NCI-H1694 treated with DMSO at 0.1 percent for 48 hours (cell line): ENCODE results near the gene ELMO2.
A peak's percentile ranks its signal among the peaks of the same experiment; 100 is the strongest.

Source experiments
- DNase-seq: peaks from one replicate; lab custom pipeline; 2025; lab: John Stamatoyannopoulos, UW

The ELMO2 gene, protein sequence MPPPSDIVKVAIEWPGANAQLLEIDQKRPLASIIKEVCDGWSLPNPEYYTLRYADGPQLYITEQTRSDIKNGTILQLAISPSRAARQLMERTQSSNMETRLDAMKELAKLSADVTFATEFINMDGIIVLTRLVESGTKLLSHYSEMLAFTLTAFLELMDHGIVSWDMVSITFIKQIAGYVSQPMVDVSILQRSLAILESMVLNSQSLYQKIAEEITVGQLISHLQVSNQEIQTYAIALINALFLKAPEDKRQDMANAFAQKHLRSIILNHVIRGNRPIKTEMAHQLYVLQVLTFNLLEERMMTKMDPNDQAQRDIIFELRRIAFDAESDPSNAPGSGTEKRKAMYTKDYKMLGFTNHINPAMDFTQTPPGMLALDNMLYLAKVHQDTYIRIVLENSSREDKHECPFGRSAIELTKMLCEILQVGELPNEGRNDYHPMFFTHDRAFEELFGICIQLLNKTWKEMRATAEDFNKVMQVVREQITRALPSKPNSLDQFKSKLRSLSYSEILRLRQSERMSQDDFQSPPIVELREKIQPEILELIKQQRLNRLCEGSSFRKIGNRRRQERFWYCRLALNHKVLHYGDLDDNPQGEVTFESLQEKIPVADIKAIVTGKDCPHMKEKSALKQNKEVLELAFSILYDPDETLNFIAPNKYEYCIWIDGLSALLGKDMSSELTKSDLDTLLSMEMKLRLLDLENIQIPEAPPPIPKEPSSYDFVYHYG

DNA sequence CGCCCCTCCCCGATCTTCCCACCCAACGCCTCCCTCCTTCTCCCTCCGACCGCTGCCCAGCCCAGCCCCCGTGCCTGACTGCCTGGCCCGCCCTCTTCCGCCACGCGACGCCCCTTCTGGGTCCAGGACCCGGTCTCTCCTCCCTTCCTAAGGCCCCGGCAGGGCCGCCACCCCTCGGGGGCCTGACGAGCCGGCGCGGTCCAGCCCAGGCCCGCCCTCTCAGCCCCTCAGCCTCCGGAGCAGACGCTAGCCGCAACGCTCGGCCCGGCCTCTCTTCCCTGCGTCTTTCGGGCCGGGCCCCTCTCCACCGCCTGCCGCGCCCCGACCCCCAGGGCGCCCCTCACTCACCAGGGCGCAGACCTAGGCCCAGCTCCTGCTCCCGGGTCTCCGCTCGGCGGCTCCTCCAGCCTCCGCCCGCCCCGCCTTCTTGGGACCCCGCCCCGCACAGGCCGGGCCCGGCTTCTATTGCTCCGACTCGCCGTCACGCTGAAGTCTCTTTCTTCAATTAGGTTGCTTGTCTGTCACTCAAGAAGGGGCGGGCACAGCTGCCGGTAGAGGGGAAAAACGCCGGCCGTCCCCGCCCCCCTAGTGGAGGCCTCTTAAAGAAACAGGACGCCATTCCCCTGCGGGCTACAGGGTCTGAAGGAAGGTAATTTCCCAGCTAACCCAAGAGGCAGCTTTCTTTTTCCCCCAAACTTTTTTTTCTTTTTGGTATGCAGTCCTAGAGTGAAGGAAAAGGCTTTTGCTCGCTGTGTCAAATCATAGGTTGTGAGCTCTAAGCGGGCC, at the start of gene ELMO2:
Gene ELMO2 (minus strand): TSS at position 416 of the 786 bp plus-strand sequence. CDS start 12,133 bp downstream, outside the sequence.
- DNase-seq: peak; percentile 94

DNA sequence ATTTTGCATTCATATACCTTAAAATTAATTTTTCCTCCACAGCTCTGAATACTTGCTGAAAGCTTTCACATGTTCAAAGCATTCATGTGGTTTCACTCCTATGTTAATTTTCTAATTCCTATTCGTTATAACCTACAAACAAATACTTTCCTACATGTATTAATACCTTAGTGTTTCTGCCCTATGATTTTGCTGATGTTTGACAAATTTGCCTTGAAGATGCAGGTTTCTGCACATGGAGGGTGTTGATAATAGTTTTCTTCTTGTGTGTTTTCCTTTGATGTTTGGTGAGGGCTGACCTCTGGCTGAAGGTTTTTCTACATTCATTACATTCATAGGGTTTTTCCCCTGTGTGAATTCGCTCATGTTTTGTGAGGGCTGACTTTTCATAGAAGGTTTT, 49.3 kb upstream of the ELMO2 start:
- no peak for DNase-seq

DNA sequence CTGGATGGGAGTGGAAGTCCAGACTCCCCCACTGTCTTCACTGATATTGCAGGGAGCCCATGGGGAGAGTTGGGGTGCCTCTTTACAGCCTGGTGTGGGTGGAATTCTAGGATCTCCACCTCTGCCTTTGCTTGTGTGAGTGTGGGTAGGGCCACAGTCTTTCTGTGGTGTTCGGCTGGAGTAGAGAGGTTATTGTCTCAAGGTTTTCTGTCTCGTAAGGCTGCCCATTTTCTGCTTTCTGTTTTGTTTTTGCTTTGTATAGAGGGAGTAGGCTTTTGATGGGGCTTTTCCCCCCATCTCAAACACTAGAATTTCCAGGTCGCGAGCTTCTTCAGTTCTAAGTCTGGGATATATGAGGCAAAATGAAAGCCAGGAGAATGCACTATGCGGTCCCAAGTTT, 40.4 kb upstream of the ELMO2 start:
- no peak for DNase-seq

DNA sequence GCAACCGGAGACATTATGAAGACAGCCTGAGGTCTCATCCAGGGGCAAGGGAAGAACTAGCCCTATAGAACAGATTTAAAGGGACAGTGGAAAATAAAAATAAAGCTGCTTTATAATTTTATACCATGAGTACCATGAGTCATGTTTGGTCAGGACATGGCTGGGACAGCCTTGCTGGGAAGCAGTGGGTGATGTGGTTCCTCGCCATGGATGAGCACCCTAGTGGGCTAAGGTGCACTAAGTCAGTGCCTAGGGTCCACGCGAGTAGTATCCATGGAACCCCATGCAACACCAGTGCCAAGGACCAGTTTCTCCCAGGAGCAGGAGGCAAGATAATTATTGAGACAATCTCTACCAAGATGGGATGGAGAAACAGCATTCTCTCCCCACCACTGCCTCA, 33.4 kb upstream of the ELMO2 start:
- DNase-seq: no peak

DNA sequence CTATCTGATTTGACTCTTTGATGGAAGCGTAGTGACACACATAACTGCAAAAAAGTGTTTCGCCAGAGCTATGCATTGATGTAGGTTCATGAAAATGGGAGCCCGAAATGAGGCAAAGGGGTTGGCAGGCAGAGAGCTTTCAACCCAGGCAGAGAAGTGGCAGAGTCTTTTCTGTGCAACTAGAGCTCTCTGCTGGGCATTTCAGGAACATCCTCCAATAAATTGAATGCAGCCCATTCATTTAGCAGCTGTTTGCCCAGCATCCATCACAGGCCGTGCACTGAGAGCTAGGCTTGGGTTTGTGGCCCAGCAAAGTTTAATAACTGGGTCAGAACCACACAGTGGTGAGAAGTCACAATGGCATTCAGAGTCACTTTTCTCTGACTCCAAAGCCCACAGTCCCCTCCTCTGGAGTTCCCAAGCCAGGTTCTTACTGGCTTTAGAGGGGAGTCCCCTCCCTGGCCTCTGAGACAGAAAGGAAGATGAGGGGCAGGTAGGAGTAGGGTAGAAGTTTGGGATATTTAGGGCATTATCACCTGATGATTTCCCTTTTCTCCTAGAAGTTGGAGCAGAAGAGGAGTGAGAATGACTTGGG, 31.8 kb upstream of the ELMO2 start:
- DNase-seq: peak; percentile 80

DNA sequence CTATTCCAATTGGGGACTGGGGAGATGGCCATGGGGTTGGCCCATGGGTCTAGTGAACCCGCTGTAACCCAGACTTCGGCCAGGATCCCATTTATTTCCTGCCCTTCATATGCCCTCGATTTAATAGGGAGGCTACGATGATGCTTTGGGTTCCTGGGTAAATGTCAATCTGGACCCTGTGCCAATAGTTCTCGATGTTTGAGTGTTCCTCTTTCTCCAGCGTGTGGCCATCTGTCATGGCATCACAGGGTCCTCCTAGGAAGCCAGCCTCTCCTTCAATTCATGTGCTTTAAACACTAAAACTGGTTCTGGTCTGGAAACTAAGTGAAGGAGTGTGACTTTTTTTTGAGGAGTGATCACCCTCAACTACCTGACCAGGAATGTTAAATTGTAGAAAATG, 28.7 kb upstream of the ELMO2 start:
- DNase-seq: no peak

DNA sequence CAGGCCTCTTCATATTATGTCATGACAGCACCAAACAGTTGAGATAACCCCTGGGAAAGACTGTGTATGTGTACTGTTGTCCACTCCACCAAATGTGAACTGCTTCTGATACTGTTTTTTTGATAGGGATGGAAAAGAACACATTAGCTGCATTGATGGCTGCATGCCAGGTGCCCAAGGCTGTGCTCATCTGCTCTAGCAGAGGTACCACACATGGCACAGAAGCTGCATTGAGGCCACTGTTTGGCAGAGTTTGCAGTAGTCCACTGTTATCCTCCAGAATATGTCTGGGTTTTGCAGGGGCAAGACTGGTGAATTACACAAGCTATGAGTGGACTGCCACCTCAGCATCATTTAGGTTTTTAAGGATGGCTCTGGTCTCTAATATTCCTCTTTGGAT, 28.2 kb upstream of the ELMO2 start:
- peak; percentile 23 for DNase-seq

DNA sequence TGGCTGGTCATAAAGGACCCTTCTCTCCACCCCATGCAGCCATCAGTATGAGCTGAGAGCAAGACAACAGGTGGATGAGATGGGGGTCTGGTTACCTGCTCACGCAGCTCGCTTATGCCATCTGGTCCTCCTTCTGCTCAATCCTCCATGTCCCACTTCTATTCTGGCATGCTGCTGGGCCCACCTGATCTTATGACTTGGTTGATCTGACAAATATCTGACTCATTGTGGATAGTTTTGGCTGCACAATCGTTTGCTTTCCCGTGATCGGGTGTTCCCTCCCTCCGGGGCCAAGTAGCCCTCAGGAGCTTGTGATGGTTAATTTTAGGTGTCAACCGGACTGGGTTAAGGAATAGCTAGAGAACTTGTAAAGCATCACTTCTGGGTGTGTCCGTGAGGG, 26.6 kb upstream of the ELMO2 start:
- peak; percentile 23 for DNase-seq

DNA sequence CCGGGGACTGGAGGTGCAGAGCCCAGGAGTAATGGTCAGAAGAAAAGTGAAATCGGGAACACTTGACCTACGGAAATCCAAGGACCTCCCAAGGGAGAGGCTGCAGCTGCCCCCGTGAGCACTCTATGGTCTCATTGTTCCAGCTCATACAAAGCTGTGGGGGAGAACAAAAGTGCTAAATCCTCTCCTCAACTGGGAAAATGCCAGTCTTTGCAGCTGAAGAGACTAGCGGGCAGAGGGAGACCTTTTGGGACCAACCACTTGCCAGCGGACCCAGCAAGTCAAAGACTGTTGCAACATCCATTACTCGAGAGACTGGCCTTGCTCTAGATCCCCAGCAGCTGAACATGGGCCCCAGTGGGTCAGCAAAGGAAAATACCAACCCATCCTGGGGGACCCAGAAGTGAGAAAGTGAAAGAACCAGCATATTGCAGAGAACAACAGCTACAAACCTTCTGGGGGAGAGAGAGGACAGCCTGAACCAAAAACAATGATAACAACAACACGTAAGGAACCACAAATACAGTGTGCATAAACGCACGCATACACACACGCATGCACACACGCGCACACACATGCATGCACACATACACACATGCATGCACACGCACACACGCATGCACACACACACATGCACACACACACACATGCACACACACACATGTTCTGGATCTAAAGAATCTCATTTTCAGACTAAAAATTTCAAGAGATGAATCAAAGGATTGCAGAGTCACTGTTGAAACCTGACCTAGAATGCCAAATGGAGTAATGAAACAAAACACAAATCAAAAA, 24.7 kb upstream of the ELMO2 start:
- no peak for DNase-seq

DNA sequence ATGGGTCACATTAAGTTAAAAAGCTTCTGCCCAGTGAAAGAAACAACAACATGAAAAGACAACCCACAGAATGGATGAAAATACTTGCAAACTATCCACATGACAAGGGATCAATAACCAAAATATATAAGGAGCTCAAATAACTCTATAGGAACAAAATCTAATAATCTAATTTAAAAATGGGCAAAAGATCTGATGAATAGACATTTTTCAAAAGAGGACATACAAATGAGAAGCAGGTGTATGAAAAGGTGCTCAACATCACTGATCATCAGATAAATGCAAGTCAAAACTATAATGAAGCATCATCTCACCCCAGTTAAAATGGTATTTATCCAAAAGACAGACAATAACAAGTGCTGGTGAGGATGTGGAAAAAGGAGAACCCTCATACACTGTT, 21.0 kb upstream of the ELMO2 start:
- no peak for DNase-seq

DNA sequence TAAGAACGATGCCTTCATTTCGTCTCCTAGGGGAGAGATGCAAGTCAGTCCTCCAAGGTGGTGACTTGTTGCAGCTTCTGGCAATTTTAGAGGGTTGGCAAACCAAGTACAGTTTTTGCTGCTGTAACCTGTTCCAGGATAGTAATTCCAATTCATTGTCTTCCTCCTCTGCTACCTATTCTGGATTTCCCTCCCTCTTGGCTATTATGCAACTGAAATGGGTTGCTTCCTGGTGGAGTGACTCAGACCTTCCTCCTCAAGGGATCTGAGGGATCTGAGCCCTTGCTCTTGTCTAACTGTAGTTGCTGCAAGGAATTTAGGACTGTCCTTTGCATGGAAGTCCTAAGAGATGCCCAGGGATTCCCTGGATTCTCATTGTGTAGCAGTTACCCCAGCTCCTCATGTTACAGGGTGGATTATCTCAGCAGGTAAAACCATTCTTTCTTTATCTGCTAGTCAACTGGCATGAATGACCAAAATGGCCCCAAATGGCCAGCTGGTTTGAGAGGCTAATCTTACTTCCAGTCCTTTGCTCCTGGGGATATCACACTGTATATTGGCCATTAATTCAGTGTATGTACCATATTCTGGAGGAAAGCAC, 17.6 kb upstream of the ELMO2 start:
- DNase-seq: no peak

DNA sequence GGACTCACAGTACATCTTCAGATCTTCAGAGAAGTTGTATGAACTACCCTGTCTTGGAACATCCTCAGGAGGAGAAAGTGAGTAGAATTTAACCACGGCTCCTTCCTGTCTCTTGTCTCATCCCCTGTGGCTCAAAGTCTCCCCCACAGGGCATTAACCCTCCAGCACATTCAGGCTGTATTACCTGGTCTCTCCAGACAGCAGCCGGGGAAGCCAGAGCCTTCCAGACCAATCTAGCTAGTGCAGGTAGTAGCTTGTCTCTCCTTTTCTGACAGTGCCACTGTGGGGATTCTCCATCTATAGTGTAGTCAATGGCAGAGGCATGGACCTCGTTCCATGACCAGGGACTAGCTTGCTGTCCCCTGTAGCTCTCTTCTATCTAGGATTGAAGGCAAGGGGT, 16.9 kb upstream of the ELMO2 start:
- no peak for DNase-seq

DNA sequence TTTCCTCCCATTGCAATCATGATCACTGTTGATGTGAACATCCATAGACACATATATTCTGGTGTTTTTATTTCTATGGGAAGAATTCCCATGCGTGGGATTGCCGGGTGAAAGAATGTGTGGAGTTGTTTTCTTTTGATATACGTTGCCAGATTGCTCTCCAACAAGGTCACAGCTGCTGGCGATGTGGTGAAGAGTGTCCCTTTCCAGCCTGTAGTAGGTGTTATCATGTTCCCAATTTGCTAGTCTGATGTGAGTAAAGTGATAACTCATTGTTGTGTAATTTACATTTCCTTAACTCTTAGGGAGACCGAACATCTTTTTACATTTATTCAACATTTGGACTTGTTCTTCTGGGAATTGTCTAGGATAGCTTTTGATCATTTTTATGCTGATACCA, 14.5 kb upstream of the ELMO2 start:
- DNase-seq: no peak

DNA sequence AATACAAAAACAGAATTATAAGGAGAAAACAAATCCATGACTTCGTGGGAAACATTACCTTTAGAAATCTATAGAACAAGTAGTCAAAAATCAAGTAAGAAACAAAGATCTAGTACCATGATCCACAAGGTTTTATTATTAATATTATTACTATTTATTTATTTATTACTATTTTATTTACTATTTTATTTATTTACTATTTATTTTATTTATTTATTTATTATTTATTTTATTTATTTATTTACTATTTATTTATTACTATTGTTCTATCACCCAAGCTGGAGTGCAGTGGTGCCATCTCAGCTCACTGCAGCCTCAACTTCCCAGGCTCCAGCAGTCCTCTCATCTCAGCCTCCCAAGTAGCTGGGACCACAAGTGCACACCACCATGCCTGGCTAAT, 13.5 kb upstream of the ELMO2 start:
- no peak for DNase-seq

DNA sequence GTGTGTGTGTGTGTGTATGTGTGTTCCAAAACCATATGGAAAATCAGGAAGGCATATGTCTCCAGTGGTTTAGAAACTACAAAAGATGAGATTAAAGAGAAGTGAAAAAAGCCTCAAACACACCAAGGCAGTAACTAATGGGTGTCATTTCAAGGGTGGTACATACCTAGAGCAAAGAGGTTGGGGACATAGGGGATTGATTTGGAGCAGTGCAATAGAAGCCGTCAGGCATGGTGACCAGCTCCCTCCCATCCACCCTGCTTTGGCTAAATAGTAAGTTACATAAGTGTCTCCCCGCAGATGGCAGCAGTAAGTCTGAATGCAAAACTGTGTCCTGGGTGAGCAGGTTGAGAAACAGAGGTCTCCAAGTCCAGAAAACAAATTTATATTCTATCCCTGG, 10.4 kb upstream of the ELMO2 start:
- no peak for DNase-seq

DNA sequence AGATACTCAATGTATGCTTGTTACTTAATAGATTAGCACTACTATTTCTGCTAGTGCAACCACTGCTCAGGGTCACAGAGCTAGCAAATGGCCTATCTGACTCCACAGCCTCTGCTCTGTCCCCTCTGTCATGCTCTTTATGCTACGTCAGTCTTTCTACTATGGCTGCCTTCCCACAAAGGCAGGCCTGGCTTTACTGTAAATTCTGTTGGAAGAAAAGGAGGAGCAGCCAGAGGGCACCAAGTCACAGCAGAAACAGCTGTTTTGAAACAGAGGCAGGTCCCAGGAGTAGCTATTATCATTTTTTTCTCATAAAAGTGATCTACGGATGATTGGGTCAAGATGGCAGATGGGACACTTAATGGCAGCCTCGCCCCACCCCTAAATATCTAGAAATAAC, 10.0 kb upstream of the ELMO2 start:
- DNase-seq: no peak

DNA sequence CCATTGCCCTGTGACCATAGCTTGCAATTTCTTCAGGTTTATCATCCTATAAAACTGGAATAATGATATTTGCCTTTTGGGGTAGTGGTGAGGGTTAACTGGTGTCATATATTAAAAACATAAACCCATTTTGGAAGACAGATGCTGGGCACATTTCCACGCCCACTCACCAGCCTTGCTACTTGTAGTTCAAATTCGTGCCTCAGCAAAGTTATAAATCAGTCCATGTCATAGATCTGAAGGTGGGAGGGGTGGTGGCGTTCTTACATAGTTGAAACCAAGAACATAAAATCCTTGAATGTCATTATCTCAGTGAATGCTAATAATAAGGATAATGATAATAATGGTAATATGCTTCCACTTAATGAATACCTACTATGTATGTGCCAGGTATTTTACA, 9.4 kb upstream of the ELMO2 start:
- no peak for DNase-seq

DNA sequence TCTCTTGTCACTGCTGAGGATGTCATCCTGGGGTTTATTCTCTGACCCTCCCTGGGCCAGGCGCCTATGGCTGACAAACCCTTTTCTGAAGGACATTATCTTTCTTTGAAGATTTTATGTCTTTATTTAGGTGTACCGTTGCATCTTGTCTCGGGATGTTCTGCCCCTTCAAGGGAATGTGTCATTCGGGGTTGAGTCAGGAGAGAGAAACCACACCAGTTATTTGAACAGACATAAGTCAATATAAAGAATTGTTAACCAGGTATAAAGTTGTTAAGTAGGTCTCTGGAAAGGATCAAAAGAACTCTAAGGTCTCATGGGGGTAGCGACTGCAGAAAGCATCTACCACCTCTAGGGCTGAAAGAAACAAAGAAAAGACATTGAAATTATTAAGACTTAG, 8.2 kb upstream of the ELMO2 start:
- no peak for DNase-seq

DNA sequence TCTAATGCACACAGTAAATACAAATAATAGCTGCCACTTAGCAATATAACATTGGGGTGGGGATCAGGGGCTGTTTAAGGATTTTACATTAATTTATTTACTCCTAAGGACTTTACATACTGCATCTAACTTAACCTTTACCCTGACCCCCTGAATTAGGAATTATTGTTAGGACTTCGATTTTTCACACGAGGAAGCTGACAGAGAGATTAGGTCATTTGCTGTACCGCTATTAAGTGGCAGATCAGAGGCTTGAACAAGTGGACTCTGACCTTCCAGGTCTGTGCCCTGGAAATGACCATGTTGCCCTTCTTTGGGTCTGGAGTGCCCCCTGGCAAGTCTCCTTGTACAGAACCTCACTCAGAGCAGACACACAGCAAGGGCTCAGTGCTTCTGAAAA, 5.2 kb upstream of the ELMO2 start:
- DNase-seq: no peak

DNA sequence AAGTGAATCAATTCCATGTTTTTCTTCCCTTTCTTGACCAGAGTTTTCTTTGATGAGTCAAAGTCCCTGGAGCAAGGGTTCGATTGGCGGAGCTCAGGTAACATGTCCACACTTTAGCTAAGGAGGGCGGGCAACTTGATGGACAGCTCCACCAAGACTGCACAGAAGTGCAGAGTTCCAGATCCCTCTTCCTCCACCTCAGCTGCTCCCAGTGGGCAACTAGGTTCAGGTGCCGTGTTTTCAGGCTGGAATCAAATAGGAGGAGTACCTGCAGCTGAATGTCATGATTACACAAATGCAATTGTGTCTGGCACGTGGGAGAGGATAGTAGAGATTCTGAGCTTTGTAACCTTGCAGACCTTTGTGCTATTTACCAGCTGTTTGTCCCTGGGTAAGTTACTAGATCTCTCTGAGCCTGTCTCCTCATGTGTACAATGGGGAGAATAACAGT, 1.9 kb upstream of the ELMO2 start:
- DNase-seq: no peak

DNA sequence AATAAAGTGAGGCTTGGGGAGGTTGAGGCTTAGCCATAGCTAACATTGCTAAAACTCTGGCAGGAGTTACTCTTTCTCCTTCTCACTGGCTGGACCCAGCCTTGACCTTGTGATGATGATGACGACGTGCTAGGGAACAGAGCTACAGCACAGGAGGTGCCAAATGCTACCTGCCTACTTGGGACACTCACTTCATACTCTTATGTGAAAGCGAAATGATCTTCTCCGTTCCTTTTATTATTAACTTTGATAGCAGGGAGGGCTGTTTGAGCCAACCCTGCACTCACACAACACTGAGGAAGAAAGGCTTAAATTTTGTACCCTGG, 1.2 kb upstream of the ELMO2 start:
- no peak for DNase-seq
